ENCODE measurements around the gene RERE.
A peak's percentile ranks its signal among the peaks of the same experiment; 100 is the strongest.

Gene RERE

DNA sequence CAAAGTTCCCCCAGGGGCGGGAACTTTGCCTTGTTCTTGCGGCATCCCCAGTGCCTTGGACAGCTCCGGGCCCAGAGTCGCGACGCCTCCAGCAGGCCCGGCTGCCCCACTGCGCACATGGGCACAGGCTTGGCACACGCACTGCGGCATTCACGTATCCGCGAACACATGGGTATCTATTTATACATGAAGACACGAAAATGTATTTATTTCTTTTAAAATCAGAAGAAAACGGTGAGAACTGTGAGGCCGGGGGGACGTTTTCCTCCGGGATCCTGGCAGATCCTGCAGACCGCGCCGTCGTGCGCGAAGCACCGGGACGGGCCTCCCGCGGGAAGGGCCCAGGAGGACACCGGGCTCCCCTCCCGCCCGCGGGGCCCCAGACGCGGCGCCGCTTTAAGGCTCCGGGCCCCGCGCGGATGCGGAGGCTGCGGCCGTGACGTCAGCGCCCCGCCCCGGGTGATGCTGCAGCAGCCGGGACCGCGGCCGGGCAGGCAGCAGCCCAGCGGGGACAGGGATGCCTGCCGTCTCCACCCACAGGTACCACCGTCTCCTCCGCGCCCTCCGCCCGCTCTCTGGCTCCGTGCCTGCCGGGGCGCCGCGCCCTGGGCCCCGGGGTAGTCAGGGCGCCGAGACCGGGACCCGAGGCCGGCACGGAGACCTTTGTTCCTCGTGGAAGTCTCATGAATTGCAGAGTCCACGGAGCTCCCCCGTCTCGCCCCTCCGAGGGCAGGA, 499.6 kb downstream of the RERE start, which contains the start of gene SLC45A1:
TSS of gene SLC45A1 (plus strand) at position 468 of the 735 bp plus-strand sequence. CDS start 6,216 bp downstream, outside the sequence.
- no peak for DNase-seq (ENCODE audit: extremely low read depth, low read depth)
- TF ChIP-seq, protein P1, sequence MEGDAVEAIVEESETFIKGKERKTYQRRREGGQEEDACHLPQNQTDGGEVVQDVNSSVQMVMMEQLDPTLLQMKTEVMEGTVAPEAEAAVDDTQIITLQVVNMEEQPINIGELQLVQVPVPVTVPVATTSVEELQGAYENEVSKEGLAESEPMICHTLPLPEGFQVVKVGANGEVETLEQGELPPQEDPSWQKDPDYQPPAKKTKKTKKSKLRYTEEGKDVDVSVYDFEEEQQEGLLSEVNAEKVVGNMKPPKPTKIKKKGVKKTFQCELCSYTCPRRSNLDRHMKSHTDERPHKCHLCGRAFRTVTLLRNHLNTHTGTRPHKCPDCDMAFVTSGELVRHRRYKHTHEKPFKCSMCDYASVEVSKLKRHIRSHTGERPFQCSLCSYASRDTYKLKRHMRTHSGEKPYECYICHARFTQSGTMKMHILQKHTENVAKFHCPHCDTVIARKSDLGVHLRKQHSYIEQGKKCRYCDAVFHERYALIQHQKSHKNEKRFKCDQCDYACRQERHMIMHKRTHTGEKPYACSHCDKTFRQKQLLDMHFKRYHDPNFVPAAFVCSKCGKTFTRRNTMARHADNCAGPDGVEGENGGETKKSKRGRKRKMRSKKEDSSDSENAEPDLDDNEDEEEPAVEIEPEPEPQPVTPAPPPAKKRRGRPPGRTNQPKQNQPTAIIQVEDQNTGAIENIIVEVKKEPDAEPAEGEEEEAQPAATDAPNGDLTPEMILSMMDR (IDR thresholded peaks at IDR 0.05; ENCODE audit: low read depth, low read length) = peak; percentile 1; the same call in 1 of the 2 replicates

DNA sequence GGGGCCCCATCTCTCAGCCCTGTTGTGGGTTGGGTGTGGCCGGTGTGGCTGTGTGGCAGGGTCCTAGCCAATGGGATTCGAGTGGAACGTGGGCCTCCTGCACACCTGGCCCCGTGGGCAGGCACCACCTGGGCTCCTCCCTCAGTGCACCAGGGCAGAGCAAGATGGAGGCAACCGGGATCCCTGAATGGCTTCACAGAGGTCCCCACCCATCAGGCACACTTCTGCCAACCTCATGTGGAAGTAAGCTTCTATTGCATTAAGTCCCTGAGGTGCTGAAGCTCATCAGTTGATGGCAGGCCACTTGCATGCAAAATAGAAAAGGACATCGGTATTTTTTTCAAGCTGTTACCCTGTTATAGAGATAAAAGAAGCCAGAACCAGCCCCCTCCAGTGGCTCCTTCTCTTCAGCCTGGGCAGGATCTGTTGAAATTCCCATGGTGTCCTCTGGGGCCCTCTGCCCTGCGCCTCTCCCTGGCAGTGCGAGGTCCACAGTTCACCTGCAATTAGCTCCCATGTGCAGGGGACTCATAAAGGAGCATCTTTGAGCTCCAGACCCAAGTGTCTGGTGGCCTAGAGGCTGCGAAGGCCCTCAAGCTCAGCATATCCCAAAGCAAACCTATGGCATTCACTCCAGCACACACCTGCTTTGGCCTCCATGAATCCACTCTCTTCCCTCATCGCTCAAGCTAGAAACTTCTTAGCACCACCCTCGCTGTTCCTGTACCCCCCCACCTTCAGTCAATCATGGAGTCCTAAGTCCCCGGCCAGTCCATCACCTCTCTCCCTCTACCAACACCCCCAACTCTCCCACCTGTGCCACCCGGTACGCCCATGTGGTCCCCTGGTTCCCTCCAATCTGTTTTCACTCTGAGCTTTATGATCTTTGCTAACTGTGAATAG, 501.6 kb downstream of the RERE start:
- TF ChIP-seq, protein P1 (IDR thresholded peaks at IDR 0.05; ENCODE audit: low read depth, low read length) = no peak
- no peak for DNase-seq (ENCODE audit: extremely low read depth, low read depth)

DNA sequence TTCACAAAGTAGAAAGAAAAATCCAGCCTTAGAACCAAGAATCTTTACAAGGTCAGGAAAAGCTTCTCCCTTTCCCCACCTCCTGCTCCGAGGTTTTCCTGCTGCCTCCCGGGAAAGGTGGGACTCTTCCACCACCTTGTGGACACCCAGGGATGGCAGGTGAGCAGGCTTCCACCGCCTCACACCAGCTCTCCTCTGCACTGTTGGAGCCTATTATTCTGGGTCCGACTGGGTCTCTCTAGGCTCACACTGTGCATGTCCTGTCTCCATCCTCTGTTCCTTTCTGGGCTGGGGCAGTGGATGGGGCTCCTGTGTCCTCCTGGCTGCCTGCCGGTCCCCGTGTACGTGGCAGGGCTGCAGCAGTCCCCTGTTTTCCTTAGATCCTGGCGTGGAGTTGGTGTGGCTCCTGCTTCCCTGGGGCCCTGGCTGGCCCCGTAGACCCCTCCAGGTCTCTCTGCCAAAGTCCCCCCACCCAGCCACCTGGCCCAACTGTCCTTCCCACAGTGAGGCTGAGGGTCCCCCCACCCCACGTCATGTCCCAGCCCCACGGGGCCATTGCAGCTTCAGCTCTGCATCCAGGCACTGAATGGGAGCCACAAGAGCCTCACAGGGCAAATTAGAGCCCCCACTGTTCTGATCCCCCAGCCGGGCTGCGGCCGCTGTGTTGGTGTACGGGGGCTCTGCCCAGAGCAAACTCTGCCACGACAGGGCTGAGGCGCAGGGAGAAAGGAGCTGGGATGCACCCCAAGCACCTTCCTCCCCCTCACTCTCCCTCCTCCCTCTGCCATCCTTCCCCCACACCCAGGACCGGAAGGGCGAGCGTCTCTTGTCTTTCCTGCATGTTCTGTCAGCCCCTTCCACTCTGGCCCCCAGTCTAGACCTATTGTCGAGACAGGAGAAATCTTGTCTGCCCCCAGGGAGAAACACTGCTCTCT, 502.8 kb downstream of the RERE start:
- TF ChIP-seq, protein P1 (IDR thresholded peaks at IDR 0.05; ENCODE audit: low read depth, low read length) = peak; percentile 92
- DNase-seq (ENCODE audit: extremely low read depth, low read depth) = peak; percentile 41

DNA sequence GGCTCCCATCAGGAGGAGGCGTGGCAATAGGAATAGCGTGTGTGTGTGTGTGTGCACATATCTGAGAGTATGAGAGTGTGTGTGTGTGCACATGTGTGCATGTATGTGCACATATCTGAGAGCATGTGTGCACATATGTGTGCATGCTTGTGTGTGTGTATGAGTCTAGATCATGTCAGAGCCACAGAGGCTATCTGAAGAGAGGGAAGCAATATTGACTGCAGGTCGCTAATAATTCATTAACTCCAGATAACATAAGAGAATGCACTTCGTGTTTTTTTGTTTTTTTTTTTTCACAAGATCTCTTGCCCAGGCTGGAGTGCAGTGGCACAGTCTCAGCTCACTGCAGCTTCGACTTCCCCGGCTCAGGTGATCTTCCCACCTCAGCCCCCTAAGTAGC, 504.2 kb downstream of the RERE start:
- no peak for DNase-seq (ENCODE audit: extremely low read depth, low read depth)
- TF ChIP-seq, protein P1 (IDR thresholded peaks at IDR 0.05; ENCODE audit: low read depth, low read length) = no peak

DNA sequence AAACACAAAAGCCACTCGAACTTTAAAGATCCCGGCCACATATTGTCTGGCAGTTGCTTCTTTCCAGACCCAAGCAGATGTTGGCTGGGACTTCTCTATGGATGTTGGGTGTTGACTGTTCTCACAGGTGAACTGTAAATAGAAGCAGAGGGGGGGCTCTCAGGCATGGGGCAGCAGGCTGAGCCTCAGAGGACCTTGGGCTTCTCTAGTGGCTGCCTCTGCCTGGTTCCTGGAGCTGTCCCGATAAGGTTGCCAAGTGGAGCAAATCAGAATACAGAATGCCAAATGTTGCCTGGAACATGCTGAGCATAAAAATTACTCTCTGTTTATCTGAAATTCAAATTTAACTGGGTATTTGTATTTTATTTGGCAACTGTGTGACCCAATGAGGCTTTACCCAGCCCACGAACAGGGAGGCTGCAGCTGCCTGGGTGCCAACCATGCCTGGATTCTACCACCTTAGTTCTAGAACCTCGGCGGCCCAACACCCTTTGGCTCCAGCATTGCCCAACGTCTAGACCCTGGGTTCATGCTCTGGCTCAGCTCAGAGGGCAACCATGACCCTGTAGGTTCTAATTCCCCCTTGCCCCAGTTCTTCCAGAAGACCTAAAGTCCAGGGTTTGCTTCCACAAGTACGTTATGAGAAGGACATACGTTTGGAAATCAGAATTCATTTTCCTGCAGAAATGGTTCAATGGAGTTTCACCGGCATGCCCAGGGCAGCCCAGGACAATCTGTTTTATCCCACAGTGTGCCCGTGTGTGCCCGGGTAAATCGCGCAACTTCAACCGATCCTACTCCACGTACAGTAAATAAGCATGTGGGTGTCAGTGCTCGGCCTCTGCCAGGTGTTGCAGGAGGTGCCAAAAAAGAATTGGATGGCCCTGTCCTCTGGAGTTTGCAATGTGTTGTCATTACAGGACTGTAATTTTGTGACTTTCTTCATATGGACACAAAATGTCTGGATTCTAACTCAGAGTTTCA, 504.9 kb downstream of the RERE start:
- TF ChIP-seq, protein P1 (IDR thresholded peaks at IDR 0.05; ENCODE audit: low read depth, low read length) = no peak
- no peak for DNase-seq (ENCODE audit: extremely low read depth, low read depth)
